MCF 10A (cell line): ENCODE results near the gene ACAP3. TPM values are rescaled to one million over a fixed set of nuclear protein-coding genes. Genes with fewer than 3 reads are reported as not detected.

Experiments used
- BruUV-seq: library from RNA; stranded (reverse); fragments of 400-500 nt; replicated peaks from 2 replicates; lab custom pipeline; 2021; lab: Mats Ljungman, UMichigan
- CTCF ChIA-PET: fragments of 300-600 bp; sonication (Branson Sonifier 250); formaldehyde crosslinking; extraction: SDS; loops from one replicate; lab custom pipeline; 2021; ENCODE audit warnings: antibody characterized with exemption, inconsistent platforms; lab: Yijun Ruan, JAX
- POLR2A ChIA-PET: fragments of 300-600, 350-650 bp; sonication (Branson Sonifier 250); formaldehyde crosslinking; extraction: SDS; loops from one replicate; lab custom pipeline; 2020; ENCODE audit warnings: antibody characterized with exemption, inconsistent platforms; lab: Yijun Ruan, JAX
- DNase-seq: peaks from one replicate; pipeline ENCODE4 v3.0.0-alpha.2; 2018; ENCODE audit not compliant: unreplicated experiment
- H3K27ac Mint-ChIP-seq: one replicate; pipeline ENCODE4 v1.8.0; 2022; ENCODE audit warnings: mild to moderate bottlenecking, low read depth, mixed read lengths; ENCODE audit not compliant: unreplicated experiment
- H3K27me3 Mint-ChIP-seq: one replicate; pipeline ENCODE4 v1.8.0; 2022; ENCODE audit warnings: mixed read lengths; ENCODE audit not compliant: insufficient read depth, unreplicated experiment
- H3K36me3 Mint-ChIP-seq: one replicate; pipeline ENCODE4 v1.8.0; 2022; ENCODE audit warnings: mild to moderate bottlenecking, moderate library complexity, mixed read lengths; ENCODE audit not compliant: insufficient read depth, unreplicated experiment
- H3K4me1 Mint-ChIP-seq: one replicate; pipeline ENCODE4 v1.8.0; 2022; ENCODE audit warnings: mixed read lengths; ENCODE audit not compliant: insufficient read depth, unreplicated experiment
- H3K4me3 Mint-ChIP-seq: one replicate; pipeline ENCODE4 v1.8.0; 2022; ENCODE audit warnings: mild to moderate bottlenecking, moderate library complexity, mixed read lengths; ENCODE audit not compliant: unreplicated experiment
- H3K9me3 Mint-ChIP-seq: one replicate; pipeline ENCODE4 v1.8.0; 2022; ENCODE audit warnings: mixed read lengths; ENCODE audit not compliant: unreplicated experiment
- CTCF ChIP-seq: fragments of 200-600 bp; IDR thresholded peaks from one replicate; pipeline ENCODE4 v1.8.0; 2022; ENCODE audit warnings: antibody characterized with exemption, mild to moderate bottlenecking; ENCODE audit not compliant: unreplicated experiment
- intact Hi-C: fragments of 100-400 bp; cut with micrococcal nuclease; formaldehyde crosslinking; loops from 2 replicates; pipeline ENCODE4 v1.14.1; 2022
- total RNA-seq: library from RNA; stranded (reverse); gene quantifications from 2 replicates; pipeline ENCODE4 v1.2.3, GENCODE V29; 2022

Gene ACAP3
- total RNA-seq, 1 experiment from 2014 or later = 33.5 TPM

- H3K27me3 Mint-ChIP-seq = no peaks in the 10 kb centered on the region
- TF ChIP-seq CTCF = no peak
- ChIA-PET CTCF (interaction anchor here (0.6 to 1.5 kb wide), 3 partner anchors 20 to 191 kb away, joined by 3 read pairs; no protein-coding TSS in a partner anchor), POLR2A (no interaction called here)
- DNase-seq = no peak
- peaks cover 81% of the 10 kb centered on the region for H3K36me3 Mint-ChIP-seq
- intact Hi-C loops = no loop called here
- H3K4me3 Mint-ChIP-seq = no peak overlapping the region
- H3K9me3 Mint-ChIP-seq = no peaks in the 10 kb centered on the region
- no peak overlapping the region for H3K27ac Mint-ChIP-seq
- BruUV-seq = no TSS peak
- H3K4me1 Mint-ChIP-seq = peaks cover 5% of the 10 kb centered on the region
Observed at GRCh38 chr1:1314678-1315335, 7.1 kb upstream of the ACAP3 start.

DNA sequence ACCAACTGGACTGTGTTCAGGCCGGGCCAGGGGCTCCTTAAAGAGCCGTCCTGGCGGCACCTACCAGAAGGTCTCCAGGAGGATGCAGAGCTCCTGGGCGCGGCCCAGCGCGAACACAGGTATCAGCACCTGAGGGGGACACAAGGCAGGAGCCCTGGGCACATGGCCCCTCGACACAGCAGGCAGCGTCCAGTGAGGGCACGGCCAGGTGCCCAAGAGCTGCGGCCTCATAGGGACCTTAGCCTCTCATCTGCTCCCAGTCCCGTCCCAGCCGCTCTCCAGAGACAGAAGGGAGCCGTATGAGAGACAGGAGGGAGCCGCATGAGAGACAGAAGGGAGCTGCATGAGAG lies 6.5 kb upstream of the ACAP3 start:
- ChIA-PET POLR2A (no interaction called here), CTCF (interaction anchor here (0.6 to 1.5 kb wide), 2 partner anchors 21 to 88 kb away, joined by 3 read pairs; no protein-coding TSS in a partner anchor)
- no peak for DNase-seq
- no peaks in the 10 kb centered on the region for H3K9me3 Mint-ChIP-seq
- peaks cover 5% of the 10 kb centered on the region for H3K4me1 Mint-ChIP-seq
- no peak for TF ChIP-seq CTCF
- no TSS peak for BruUV-seq
- no peak overlapping the region for H3K27ac Mint-ChIP-seq
- H3K27me3 Mint-ChIP-seq = no peaks in the 10 kb centered on the region
- intact Hi-C loops = no loop called here
- peaks cover 83% of the 10 kb centered on the region for H3K36me3 Mint-ChIP-seq
- H3K4me3 Mint-ChIP-seq = no peak overlapping the region

DNA sequence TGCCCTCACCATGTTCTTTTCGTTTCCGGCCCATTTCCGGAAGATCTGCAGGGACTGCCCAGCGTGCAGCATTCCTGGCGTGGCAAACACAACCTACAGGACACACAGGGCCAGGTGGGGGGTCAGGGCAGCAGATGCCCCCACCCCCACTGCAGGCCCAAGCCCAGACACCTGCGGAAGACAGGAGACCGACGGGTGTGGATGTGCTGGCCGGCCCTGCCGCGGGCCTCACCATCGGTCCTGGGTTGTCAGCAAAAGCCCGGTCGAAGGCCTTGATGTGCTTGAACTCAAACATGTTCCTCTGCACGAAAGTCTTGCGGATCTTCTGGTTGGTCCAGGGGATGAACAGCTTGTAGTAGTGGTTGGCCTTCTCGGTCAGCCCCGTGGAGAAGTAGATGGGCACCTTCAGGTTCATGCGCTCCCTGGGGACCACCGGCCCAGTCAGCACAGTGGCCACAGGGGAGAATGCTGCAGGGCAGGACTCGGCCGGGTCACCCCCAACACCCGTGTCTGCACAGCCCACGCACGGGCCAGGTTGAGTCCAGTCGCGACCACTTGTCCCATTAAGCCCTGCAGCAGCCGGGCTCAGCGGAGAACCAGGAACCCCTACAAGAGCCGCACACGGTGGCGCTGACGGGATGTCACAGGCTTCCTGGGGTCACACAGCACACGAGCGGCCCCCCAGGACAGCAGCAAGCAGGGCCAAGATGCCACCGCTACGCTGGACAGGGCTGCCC lies 5.9 kb upstream of the ACAP3 start:
- intact Hi-C loops = no loop called here
- no peaks in the 10 kb centered on the region for H3K27me3 Mint-ChIP-seq
- TF ChIP-seq CTCF = no peak
- peaks cover 5% of the 10 kb centered on the region for H3K4me1 Mint-ChIP-seq
- ChIA-PET CTCF (interaction anchor here (0.7 to 1.5 kb wide), 3 partner anchors 88 to 264 kb away, joined by 3 to 5 read pairs (median 4); no protein-coding TSS in a partner anchor), POLR2A (no interaction called here)
- H3K27ac Mint-ChIP-seq = no peak overlapping the region
- no peak for DNase-seq
- no peak overlapping the region for H3K4me3 Mint-ChIP-seq
- no peaks in the 10 kb centered on the region for H3K9me3 Mint-ChIP-seq
- no TSS peak for BruUV-seq
- H3K36me3 Mint-ChIP-seq = peaks cover 80% of the 10 kb centered on the region
